ENCODE data around the gene HNRNPUL1. TPM values are rescaled to one million over a fixed set of nuclear protein-coding genes. Genes with fewer than 3 reads are reported as not detected.

Gene HNRNPUL1
- total and polyA plus RNA-seq, 2 experiments from 2014 or later, result 204 to 207 TPM

DNA sequence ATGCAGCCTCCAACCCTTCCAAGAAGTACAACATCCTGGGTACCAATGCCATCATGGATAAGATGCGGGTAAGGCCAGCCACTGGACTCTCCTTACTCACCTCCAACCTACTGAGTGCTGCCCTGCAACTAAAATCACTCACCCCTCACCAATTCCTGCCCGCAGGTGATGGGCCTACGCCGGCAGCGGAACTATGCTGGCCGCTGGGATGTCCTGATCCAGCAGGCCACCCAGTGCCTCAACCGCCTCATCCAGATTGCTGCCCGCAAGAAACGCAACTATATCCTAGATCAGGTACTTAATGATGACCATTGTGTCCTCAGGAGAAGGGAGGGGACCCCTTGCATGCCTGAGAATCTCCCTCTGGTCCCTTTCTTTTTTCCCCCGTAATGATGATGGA is 30.2 kb downstream of the HNRNPUL1 start (continued):
- TF ChIP-seq, protein P1, sequence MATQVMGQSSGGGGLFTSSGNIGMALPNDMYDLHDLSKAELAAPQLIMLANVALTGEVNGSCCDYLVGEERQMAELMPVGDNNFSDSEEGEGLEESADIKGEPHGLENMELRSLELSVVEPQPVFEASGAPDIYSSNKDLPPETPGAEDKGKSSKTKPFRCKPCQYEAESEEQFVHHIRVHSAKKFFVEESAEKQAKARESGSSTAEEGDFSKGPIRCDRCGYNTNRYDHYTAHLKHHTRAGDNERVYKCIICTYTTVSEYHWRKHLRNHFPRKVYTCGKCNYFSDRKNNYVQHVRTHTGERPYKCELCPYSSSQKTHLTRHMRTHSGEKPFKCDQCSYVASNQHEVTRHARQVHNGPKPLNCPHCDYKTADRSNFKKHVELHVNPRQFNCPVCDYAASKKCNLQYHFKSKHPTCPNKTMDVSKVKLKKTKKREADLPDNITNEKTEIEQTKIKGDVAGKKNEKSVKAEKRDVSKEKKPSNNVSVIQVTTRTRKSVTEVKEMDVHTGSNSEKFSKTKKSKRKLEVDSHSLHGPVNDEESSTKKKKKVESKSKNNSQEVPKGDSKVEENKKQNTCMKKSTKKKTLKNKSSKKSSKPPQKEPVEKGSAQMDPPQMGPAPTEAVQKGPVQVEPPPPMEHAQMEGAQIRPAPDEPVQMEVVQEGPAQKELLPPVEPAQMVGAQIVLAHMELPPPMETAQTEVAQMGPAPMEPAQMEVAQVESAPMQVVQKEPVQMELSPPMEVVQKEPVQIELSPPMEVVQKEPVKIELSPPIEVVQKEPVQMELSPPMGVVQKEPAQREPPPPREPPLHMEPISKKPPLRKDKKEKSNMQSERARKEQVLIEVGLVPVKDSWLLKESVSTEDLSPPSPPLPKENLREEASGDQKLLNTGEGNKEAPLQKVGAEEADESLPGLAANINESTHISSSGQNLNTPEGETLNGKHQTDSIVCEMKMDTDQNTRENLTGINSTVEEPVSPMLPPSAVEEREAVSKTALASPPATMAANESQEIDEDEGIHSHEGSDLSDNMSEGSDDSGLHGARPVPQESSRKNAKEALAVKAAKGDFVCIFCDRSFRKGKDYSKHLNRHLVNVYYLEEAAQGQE (IDR thresholded peaks at IDR 0.05; ENCODE audit: unreplicated experiment), result no peak
- TF ChIP-seq STAT1 (IDR thresholded peaks at IDR 0.05; ENCODE audit: unreplicated experiment) (no peak), EZH2 (IDR thresholded peaks at IDR 0.05; ENCODE audit: low read depth, unreplicated experiment) (no peak), CREB1 (CRISPR knock-in tag; IDR thresholded peaks at IDR 0.05; ENCODE audit: low read depth) (no peak), EZH2phosphoT487 (IDR thresholded peaks at IDR 0.05; ENCODE audit: unreplicated experiment) (no peak)

DNA sequence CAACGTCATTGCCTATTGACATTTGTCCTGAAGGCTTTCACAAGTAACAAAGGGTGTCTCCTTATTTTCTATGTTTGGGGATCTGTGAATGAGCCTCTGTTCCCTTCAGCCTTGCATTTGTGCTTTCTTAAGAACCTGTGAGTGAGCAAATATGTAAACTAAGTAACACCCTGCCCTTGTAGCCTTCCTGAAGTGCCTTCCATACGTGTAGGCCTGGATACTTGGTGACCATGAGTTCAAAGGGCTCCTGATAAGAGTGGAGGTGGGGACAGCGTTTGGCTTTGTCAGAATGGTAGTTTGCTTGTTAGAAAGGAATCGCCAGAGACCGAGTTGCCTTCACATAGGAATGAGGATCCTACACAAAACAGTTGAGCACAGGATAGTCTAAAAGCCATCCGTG is 31.3 kb downstream of the HNRNPUL1 start:
- no peaks in the 10 kb centered on the region for H3K27me3 ChIP-seq (ENCODE audit: insufficient read depth)
- no peaks in the 10 kb centered on the region for H3K9me3 Mint-ChIP-seq
- H3K4me3 ChIP-seq, result no peak overlapping the region
- H3K27ac ChIP-seq (ENCODE audit: low read depth), result no peak overlapping the region; the same call in 1 of the 2 replicates
- peaks cover 3% of the 10 kb centered on the region for H3K27me3 Mint-ChIP-seq (ENCODE audit: insufficient read depth, low read depth, poor library complexity)
- DNase-seq (ENCODE audit: low spot score) (no peak), ATAC-seq (no peak)
- no peaks in the 10 kb centered on the region for H3K4me1 ChIP-seq (ENCODE audit: insufficient read depth)
- H3K4me2 ChIP-seq, result no peak overlapping the region
- peaks cover 91% of the 10 kb centered on the region for H3K36me3 ChIP-seq (ENCODE audit: insufficient read depth)
- peaks cover 96% of the 10 kb centered on the region for H3K36me3 Mint-ChIP-seq (ENCODE audit: low read depth)
- peaks cover 24% of the 10 kb centered on the region; the same call in 1 of the 2 replicates for H3F3A ChIP-seq (replicated peaks; ENCODE audit: low read depth)
- no peaks in the 10 kb centered on the region for H3K9me2 ChIP-seq (ENCODE audit: insufficient read depth)
- no peak overlapping the region for H3K4me3 Mint-ChIP-seq
- H3K27ac Mint-ChIP-seq, result 0 out of 2 replicates have a peak overlapping the region, but pooled peaks have one; percentile 14
- H4K20me1 ChIP-seq (replicated peaks; ENCODE audit: insufficient read depth), result peaks cover 52% of the 10 kb centered on the region
- no peak overlapping the region for H2AFZ ChIP-seq
- peaks cover 24% of the 10 kb centered on the region for H3K79me2 ChIP-seq (replicated peaks; ENCODE audit: insufficient read depth)
- peaks cover 1% of the 10 kb centered on the region; the same call in 1 of the 3 replicates for H3K4me1 Mint-ChIP-seq
- TF ChIP-seq JUNB (IDR thresholded peaks at IDR 0.05; ENCODE audit: unreplicated experiment) (no peak), ZNF331 (CRISPR knock-in tag; IDR thresholded peaks at IDR 0.05; ENCODE audit: low read depth) (no peak), ZNF114 (CRISPR knock-in tag; IDR thresholded peaks at IDR 0.05) (no peak), NANOG (IDR thresholded peaks at IDR 0.05; ENCODE audit: borderline replicate concordance) (no peak), POLR2AphosphoS5 (IDR thresholded peaks at IDR 0.05; ENCODE audit: low read depth) (no peak), CREB1 (CRISPR knock-in tag; IDR thresholded peaks at IDR 0.05; ENCODE audit: low read depth) (no peak), STAT1 (IDR thresholded peaks at IDR 0.05; ENCODE audit: unreplicated experiment) (no peak)
- TF ChIP-seq, protein P2, sequence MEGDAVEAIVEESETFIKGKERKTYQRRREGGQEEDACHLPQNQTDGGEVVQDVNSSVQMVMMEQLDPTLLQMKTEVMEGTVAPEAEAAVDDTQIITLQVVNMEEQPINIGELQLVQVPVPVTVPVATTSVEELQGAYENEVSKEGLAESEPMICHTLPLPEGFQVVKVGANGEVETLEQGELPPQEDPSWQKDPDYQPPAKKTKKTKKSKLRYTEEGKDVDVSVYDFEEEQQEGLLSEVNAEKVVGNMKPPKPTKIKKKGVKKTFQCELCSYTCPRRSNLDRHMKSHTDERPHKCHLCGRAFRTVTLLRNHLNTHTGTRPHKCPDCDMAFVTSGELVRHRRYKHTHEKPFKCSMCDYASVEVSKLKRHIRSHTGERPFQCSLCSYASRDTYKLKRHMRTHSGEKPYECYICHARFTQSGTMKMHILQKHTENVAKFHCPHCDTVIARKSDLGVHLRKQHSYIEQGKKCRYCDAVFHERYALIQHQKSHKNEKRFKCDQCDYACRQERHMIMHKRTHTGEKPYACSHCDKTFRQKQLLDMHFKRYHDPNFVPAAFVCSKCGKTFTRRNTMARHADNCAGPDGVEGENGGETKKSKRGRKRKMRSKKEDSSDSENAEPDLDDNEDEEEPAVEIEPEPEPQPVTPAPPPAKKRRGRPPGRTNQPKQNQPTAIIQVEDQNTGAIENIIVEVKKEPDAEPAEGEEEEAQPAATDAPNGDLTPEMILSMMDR (conservative IDR thresholded peaks at IDR 0.05; ENCODE audit: low read depth in 2 of 2), result no peak
- TF ChIP-seq, protein P3, sequence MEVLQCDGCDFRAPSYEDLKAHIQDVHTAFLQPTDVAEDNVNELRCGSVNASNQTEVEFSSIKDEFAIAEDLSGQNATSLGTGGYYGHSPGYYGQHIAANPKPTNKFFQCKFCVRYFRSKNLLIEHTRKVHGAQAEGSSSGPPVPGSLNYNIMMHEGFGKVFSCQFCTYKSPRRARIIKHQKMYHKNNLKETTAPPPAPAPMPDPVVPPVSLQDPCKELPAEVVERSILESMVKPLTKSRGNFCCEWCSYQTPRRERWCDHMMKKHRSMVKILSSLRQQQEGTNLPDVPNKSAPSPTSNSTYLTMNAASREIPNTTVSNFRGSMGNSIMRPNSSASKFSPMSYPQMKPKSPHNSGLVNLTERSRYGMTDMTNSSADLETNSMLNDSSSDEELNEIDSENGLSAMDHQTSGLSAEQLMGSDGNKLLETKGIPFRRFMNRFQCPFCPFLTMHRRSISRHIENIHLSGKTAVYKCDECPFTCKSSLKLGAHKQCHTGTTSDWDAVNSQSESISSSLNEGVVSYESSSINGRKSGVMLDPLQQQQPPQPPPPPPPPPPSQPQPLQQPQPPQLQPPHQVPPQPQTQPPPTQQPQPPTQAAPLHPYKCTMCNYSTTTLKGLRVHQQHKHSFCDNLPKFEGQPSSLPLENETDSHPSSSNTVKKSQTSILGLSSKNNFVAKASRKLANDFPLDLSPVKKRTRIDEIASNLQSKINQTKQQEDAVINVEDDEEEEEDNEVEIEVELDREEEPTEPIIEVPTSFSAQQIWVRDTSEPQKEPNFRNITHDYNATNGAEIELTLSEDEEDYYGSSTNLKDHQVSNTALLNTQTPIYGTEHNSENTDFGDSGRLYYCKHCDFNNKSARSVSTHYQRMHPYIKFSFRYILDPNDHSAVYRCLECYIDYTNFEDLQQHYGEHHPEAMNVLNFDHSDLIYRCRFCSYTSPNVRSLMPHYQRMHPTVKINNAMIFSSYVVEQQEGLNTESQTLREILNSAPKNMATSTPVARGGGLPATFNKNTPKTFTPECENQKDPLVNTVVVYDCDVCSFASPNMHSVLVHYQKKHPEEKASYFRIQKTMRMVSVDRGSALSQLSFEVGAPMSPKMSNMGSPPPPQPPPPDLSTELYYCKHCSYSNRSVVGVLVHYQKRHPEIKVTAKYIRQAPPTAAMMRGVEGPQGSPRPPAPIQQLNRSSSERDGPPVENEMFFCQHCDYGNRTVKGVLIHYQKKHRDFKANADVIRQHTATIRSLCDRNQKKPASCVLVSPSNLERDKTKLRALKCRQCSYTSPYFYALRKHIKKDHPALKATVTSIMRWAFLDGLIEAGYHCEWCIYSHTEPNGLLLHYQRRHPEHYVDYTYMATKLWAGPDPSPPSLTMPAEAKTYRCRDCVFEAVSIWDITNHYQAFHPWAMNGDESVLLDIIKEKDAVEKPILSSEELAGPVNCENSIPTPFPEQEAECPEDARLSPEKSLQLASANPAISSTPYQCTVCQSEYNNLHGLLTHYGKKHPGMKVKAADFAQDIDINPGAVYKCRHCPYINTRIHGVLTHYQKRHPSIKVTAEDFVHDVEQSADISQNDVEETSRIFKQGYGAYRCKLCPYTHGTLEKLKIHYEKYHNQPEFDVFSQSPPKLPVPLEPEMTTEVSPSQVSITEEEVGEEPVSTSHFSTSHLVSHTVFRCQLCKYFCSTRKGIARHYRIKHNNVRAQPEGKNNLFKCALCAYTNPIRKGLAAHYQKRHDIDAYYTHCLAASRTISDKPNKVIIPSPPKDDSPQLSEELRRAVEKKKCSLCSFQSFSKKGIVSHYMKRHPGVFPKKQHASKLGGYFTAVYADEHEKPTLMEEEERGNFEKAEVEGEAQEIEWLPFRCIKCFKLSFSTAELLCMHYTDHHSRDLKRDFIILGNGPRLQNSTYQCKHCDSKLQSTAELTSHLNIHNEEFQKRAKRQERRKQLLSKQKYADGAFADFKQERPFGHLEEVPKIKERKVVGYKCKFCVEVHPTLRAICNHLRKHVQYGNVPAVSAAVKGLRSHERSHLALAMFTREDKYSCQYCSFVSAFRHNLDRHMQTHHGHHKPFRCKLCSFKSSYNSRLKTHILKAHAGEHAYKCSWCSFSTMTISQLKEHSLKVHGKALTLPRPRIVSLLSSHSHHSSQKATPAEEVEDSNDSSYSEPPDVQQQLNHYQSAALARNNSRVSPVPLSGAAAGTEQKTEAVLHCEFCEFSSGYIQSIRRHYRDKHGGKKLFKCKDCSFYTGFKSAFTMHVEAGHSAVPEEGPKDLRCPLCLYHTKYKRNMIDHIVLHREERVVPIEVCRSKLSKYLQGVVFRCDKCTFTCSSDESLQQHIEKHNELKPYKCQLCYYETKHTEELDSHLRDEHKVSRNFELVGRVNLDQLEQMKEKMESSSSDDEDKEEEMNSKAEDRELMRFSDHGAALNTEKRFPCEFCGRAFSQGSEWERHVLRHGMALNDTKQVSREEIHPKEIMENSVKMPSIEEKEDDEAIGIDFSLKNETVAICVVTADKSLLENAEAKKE (CRISPR knock-in tag; IDR thresholded peaks at IDR 0.05), result no peak
- TF ChIP-seq, protein P4, sequence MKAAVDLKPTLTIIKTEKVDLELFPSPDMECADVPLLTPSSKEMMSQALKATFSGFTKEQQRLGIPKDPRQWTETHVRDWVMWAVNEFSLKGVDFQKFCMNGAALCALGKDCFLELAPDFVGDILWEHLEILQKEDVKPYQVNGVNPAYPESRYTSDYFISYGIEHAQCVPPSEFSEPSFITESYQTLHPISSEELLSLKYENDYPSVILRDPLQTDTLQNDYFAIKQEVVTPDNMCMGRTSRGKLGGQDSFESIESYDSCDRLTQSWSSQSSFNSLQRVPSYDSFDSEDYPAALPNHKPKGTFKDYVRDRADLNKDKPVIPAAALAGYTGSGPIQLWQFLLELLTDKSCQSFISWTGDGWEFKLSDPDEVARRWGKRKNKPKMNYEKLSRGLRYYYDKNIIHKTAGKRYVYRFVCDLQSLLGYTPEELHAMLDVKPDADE (IDR thresholded peaks at IDR 0.05), result no peak
